IMR-90 (cell line): ENCODE results near the gene MUC5B. TPM values are rescaled to one million over a fixed set of nuclear protein-coding genes. Genes with fewer than 3 reads are reported as not detected.
"Not testable (repeated sequence)": the region's sequence is repeated elsewhere in the genome, so short reads cannot be mapped to it uniquely, and the experiment has no call there.

Source experiments
- ATAC-seq: fragments of 200-7000 bp; cut with Tn5 transposase; 2 replicates; pipeline ENCODE4 v1.9.1; 2020; ENCODE audit warnings: low read depth, mild to moderate bottlenecking, moderate library complexity
- BruUV-seq: library from RNA; stranded (reverse); fragments of 400-500 nt; replicated peaks from 2 replicates; lab custom pipeline; 2021; lab: Mats Ljungman, UMichigan
- CTCF ChIA-PET: fragments of 300-600 bp; formaldehyde crosslinking; extraction: SDS; loops from one replicate; lab custom pipeline; 2021; ENCODE audit warnings: antibody characterized with exemption; lab: Yijun Ruan, JAX
- POLR2A ChIA-PET: fragments of 300-600 bp; sonication (Branson Sonifier 250); formaldehyde crosslinking; loops from one replicate; lab custom pipeline; 2022; ENCODE audit warnings: antibody characterized with exemption; ENCODE audit not compliant: unreplicated experiment; lab: Charles Lee
- DNase-seq: peaks from one replicate; pipeline ENCODE4 v3.0.0; 2013
- H2AFZ ChIP-seq: replicated peaks from 2 replicates; pipeline ENCODE3; 2013; ENCODE audit warnings: low read length, mild to moderate bottlenecking; ENCODE audit not compliant: poor library complexity
- H2AK5ac ChIP-seq: 2 replicates; pipeline ENCODE4 v1.6.1; 2013; ENCODE audit warnings: low read depth, low read length, inconsistent platforms
- H2AK9ac ChIP-seq: replicated peaks from 2 replicates; pipeline ENCODE3; 2013; ENCODE audit warnings: mild to moderate bottlenecking, low read depth, low read length, moderate library complexity; ENCODE audit not compliant: poor library complexity
- H2BK120ac ChIP-seq: 2 replicates; pipeline ENCODE4 v1.6.1; 2013; ENCODE audit warnings: low read depth, low read length, inconsistent platforms
- H2BK15ac ChIP-seq: 3 replicates; pipeline ENCODE4 v1.6.1; 2013; ENCODE audit warnings: low read depth, low read length, inconsistent platforms
- H2BK20ac ChIP-seq: 2 replicates; pipeline ENCODE4 v1.6.1; 2013; ENCODE audit warnings: low read depth, mild to moderate bottlenecking, inconsistent platforms, low read length, moderate library complexity
- H2BK5ac ChIP-seq: 2 replicates; pipeline ENCODE4 v1.6.1; 2013; ENCODE audit warnings: mild to moderate bottlenecking, low read depth, low read length, inconsistent platforms; ENCODE audit not compliant: poor library complexity, severe bottlenecking
- H3K14ac ChIP-seq: replicated peaks from 2 replicates; pipeline ENCODE4 v1.6.1; 2013; ENCODE audit warnings: low read depth, low read length, inconsistent platforms
- H3K18ac ChIP-seq: 2 replicates; pipeline ENCODE4 v1.6.1; 2013; ENCODE audit warnings: low read depth, low read length, control low read depth
- H3K23ac ChIP-seq: 2 replicates; pipeline ENCODE4 v1.6.1; 2013; ENCODE audit warnings: low read depth, low read length, inconsistent platforms
- H3K27ac ChIP-seq: 2 replicates; pipeline ENCODE4 v1.5.1; 2013; ENCODE audit warnings: mild to moderate bottlenecking, control low read depth, low read length; ENCODE audit not compliant: insufficient read depth
- H3K27me3 ChIP-seq: 2 replicates; pipeline ENCODE4 v1.6.1; 2013; ENCODE audit warnings: low read length; ENCODE audit not compliant: control insufficient read depth, insufficient read depth
- H3K36me3 ChIP-seq: 2 replicates; pipeline ENCODE4 v1.6.1; 2013; ENCODE audit warnings: low read length, mixed read lengths; ENCODE audit not compliant: control insufficient read depth, insufficient read depth
- H3K4ac ChIP-seq: 2 replicates; pipeline ENCODE4 v1.6.1; 2013; ENCODE audit warnings: low read depth, low read length, inconsistent platforms
- H3K4me1 ChIP-seq: 2 replicates; pipeline ENCODE4 v1.6.1; 2013; ENCODE audit warnings: low read length, mixed read lengths; ENCODE audit not compliant: control insufficient read depth, insufficient read depth
- H3K4me2 ChIP-seq: 2 replicates; pipeline ENCODE4 v1.6.1; 2013; ENCODE audit warnings: low read depth, mild to moderate bottlenecking, control low read depth, low read length, moderate library complexity
- H3K4me3 ChIP-seq: 2 replicates; pipeline ENCODE4 v1.5.1; 2013; ENCODE audit warnings: low read depth, mild to moderate bottlenecking, control low read depth, low read length, moderate library complexity; ENCODE audit not compliant: insufficient read depth
- H3K56ac ChIP-seq: 2 replicates; pipeline ENCODE4 v1.6.1; 2013; ENCODE audit warnings: low read length, inconsistent platforms; ENCODE audit not compliant: insufficient read depth; ENCODE audit errors: extremely low read depth
- H3K79me1 ChIP-seq, 2 experiments: 2 replicates each; pipeline ENCODE4 v1.6.1; 2013; ENCODE audit warnings: low read length in 2 of 2, inconsistent platforms in 1 of 2, low read depth in 1 of 2
- H3K9ac ChIP-seq: 2 replicates; pipeline ENCODE4 v1.6.1; 2013; ENCODE audit warnings: low read depth, low read length, control low read depth
- H3K9me1 ChIP-seq: 2 replicates; pipeline ENCODE4 v1.6.1; 2013; ENCODE audit warnings: low read length, inconsistent platforms; ENCODE audit not compliant: insufficient read depth
- H3K9me3 ChIP-seq: 2 replicates; pipeline ENCODE4 v1.6.1; 2013; ENCODE audit warnings: low read length; ENCODE audit not compliant: control insufficient read depth, insufficient read depth
- H4K20me1 ChIP-seq: 2 replicates; pipeline ENCODE4 v1.6.1; 2013; ENCODE audit warnings: low read length, inconsistent platforms; ENCODE audit not compliant: insufficient read depth
- H4K5ac ChIP-seq: 2 replicates; pipeline ENCODE4 v1.6.1; 2013; ENCODE audit warnings: mild to moderate bottlenecking, low read depth, low read length, control low read depth
- H4K8ac ChIP-seq, 2 experiments: 2 replicates each; pipeline ENCODE4 v1.6.1; 2013; ENCODE audit warnings: low read depth in 2 of 2, low read length in 2 of 2, control low read depth in 1 of 2, inconsistent platforms in 1 of 2
- H4K91ac ChIP-seq: 2 replicates; pipeline ENCODE4 v1.6.1; 2013; ENCODE audit warnings: low read depth, low read length, inconsistent platforms; ENCODE audit not compliant: insufficient read depth
- BHLHE40 ChIP-seq: fragments of 150-350 bp; IDR thresholded peaks from 2 replicates; pipeline ENCODE4 v1.6.1; 2016; ENCODE audit warnings: mild to moderate bottlenecking, low read depth, low read length
- CEBPB ChIP-seq: IDR thresholded peaks from 2 replicates; pipeline ENCODE4 v1.6.1; 2012; ENCODE audit warnings: low read depth, low read length, improper control_type of control experiment
- MAFK ChIP-seq: IDR thresholded peaks from 2 replicates; pipeline ENCODE4 v1.6.1; 2012; ENCODE audit warnings: low read depth, low read length, improper control_type of control experiment
- MAZ ChIP-seq: IDR thresholded peaks from 2 replicates; pipeline ENCODE4 v1.6.1; 2012; ENCODE audit warnings: low read depth, mild to moderate bottlenecking, low read length, improper control_type of control experiment, moderate library complexity, borderline replicate concordance
- NFE2L2 ChIP-seq: fragments of 150-350 bp; IDR thresholded peaks from 2 replicates; pipeline ENCODE4 v1.6.1; 2016; ENCODE audit warnings: low read depth, mild to moderate bottlenecking, low read length
- RAD21 ChIP-seq: IDR thresholded peaks from 2 replicates; pipeline ENCODE4 v1.6.1; 2012; ENCODE audit warnings: low read length, improper control_type of control experiment
- RCOR1 ChIP-seq: IDR thresholded peaks from 2 replicates; pipeline ENCODE4 v1.6.1; 2012; ENCODE audit warnings: mild to moderate bottlenecking, low read length, improper control_type of control experiment; ENCODE audit not compliant: insufficient replicate concordance
- RFX5 ChIP-seq: IDR thresholded peaks from 2 replicates; pipeline ENCODE4 v1.8.0; 2012; ENCODE audit warnings: low read depth, mild to moderate bottlenecking, low read length, moderate library complexity
- SMC3 ChIP-seq: fragments of 150-350 bp; IDR thresholded peaks from 2 replicates; pipeline ENCODE4 v1.6.1; 2016; ENCODE audit warnings: low read depth, mild to moderate bottlenecking, antibody characterized with exemption, low read length, moderate library complexity
- WGBS, 2 experiments: methylation state at CpG; one replicate each; pipeline versions ENCODE4 v1.1.5 to v1.1.7; 2013; ENCODE audit warnings: missing lambda C conversion rate in 2 of 2; ENCODE audit not compliant: insufficient read length in 1 of 2; ENCODE audit errors: extremely low coverage in 2 of 2; 5-methylcytosine and 5-hydroxymethylcytosine counted together
- dilution Hi-C: fragments of 300-500 bp; cut with HindIII; formaldehyde crosslinking; loops from one replicate; pipeline ENCODE4 v1.14.3; 2018; ENCODE audit warnings: low sequenced_read_pairs; ENCODE audit not compliant: unreplicated experiment
- in situ Hi-C: fragments of 300-500 bp; cut with MboI; formaldehyde crosslinking; loops from 3 replicates; pipeline ENCODE4 v1.14.3; 2019; ENCODE audit warnings: low sequenced_read_pairs, inconsistent platforms, mixed read lengths
- intact Hi-C: fragments of 100-400 bp; cut with micrococcal nuclease; formaldehyde crosslinking; loops from 2 replicates; pipeline ENCODE4 v1.10.0; 2022
- polyA plus RNA-seq, 3 experiments: library from polyadenylated mRNA; depleted of rRNA; stranded (reverse); fragments of >200 nt; gene quantifications; 2 replicates each; pipeline ENCODE4 v1.2.3, GENCODE V29; 2012; ENCODE audit warnings: low replicate concordance in 1 of 3
- total RNA-seq: library from RNA; depleted of rRNA; stranded (reverse); fragments of >200 nt; gene quantifications from 2 replicates; pipeline ENCODE4 v1.2.3, GENCODE V29; 2012

MUC5B gene
- total and polyA plus RNA-seq, 2 of the 4 experiments (the other 2 are of a cell fraction) = not detected

DNA sequence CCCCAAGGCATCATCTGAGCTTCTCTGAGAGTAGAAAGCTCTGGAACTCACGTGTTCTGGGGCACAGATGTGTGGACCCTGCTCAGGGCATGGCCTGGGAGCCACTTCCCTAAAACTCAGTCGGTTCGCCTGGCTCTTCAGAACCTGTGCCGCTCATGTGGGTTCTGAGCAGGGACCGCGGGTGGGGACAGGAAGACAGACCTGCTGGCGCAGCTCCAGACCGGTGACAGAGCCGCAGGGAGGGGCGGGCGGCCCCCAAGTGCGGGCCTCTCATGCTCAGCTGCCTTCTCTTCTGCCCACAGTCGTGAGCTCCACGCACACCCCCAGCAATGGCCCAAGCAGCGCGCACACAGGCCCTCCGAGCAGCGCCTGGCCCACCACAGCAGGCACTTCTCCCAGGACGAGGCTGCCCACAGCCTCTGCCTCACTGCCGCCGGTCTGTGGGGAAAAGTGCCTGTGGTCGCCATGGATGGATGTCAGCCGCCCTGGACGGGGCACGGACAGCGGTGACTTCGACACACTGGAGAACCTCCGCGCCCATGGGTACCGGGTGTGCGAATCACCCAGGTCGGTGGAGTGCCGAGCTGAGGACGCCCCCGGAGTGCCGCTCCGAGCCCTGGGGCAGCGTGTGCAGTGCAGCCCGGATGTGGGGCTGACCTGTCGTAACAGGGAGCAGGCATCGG, 40.9 kb upstream of the MUC5B start:
- no peaks in the 10 kb centered on the region for H4K20me1 ChIP-seq
- no peak overlapping the region for H2AK5ac ChIP-seq
- no peaks in the 10 kb centered on the region for H3K36me3 ChIP-seq
- no peaks in the 10 kb centered on the region; the same call in 1 of the 2 replicates for H3K27me3 ChIP-seq
- in situ Hi-C loops (no loop called here), intact Hi-C loops (no loop called here), dilution Hi-C loops (no loop called here)
- no peak for ATAC-seq
- no peak overlapping the region for H2BK20ac ChIP-seq
- H3K23ac ChIP-seq = no peak overlapping the region
- H3K27ac ChIP-seq = no peak overlapping the region
- H3K9me1 ChIP-seq = no peaks in the 10 kb centered on the region
- 74% methylated on average over 24 of the region's 41 CpGs; no CpG with 5 or more reads in 1 of the 2 experiments for WGBS, 2 experiments
- ChIA-PET POLR2A (no interaction called here), CTCF (no interaction called here)
- DNase-seq = no peak
- H3K4ac ChIP-seq = no peak overlapping the region
- H3K4me1 ChIP-seq = no peaks in the 10 kb centered on the region
- no peak overlapping the region for H2BK5ac ChIP-seq
- no peak overlapping the region for H4K5ac ChIP-seq
- no peak overlapping the region for H4K91ac ChIP-seq
- no peak overlapping the region for H2AFZ ChIP-seq
- H4K8ac ChIP-seq = no peak overlapping the region
- H3K18ac ChIP-seq = no peak overlapping the region
- no peak overlapping the region for H3K4me2 ChIP-seq
- H3K79me1 ChIP-seq = no peaks in the 10 kb centered on the region
- no peak overlapping the region for H3K9ac ChIP-seq
- H3K56ac ChIP-seq = no peak overlapping the region
- no TSS peak for BruUV-seq
- H3K14ac ChIP-seq = no peak overlapping the region
- TF ChIP-seq RFX5 (no peak), SMC3 (no peak), NFE2L2 (no peak), MAFK (no peak), RCOR1 (no peak), RAD21 (no peak), BHLHE40 (no peak), MAZ (no peak), CEBPB (no peak)
- H2AK9ac ChIP-seq = no peak overlapping the region
- peaks cover 6% of the 10 kb centered on the region for H3K9me3 ChIP-seq
- no peak overlapping the region for H3K4me3 ChIP-seq
- H2BK15ac ChIP-seq = no peak overlapping the region
- H2BK120ac ChIP-seq = no peak overlapping the region

DNA sequence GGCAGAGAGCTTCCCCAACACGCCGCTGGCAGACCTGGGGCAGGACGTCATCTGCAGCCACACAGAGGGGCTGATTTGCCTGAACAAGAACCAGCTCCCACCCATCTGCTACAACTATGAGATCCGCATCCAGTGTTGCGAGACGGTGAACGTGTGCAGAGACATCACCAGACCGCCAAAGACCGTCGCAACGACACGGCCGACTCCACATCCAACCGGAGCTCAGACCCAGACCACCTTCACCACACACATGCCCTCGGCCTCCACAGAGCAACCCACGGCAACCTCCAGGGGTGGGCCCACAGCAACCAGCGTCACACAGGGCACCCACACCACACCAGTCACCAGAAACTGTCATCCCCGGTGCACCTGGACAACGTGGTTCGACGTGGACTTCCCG, 38.7 kb upstream of the MUC5B start:
- H4K5ac ChIP-seq, H2BK20ac ChIP-seq, dilution Hi-C loops, CTCF ChIA-PET, H2AFZ ChIP-seq, H3K27ac ChIP-seq, H3K27me3 ChIP-seq, H2BK120ac ChIP-seq, H2BK15ac ChIP-seq, H4K20me1 ChIP-seq, H3K9ac ChIP-seq, H3K18ac ChIP-seq, H3K79me1 ChIP-seq, H3K4me1 ChIP-seq, H3K9me1 ChIP-seq, intact Hi-C loops, H2AK9ac ChIP-seq, BruUV-seq, H3K36me3 ChIP-seq, DNase-seq, in situ Hi-C loops, H3K4ac ChIP-seq, H2AK5ac ChIP-seq, H3K23ac ChIP-seq, H3K14ac ChIP-seq, ATAC-seq, H3K4me2 ChIP-seq, H4K91ac ChIP-seq, H2BK5ac ChIP-seq, POLR2A ChIA-PET, H3K4me3 ChIP-seq, H4K8ac ChIP-seq, H3K56ac ChIP-seq: not testable (repeated sequence)
- WGBS, 2 experiments = 100% methylated on average over 3 of the region's 22 CpGs; no CpG with 5 or more reads in 1 of the 2 experiments
- peaks cover 12% of the 10 kb centered on the region for H3K9me3 ChIP-seq
